Neural cell (in vitro differentiated cells): ENCODE results near the gene GBP2. TPM values are rescaled to one million over a fixed set of nuclear protein-coding genes. Genes with fewer than 3 reads are reported as not detected.

Experiments
- H2AFZ ChIP-seq: fragments of 200-600, 300-800 bp; sonication (generic), shearing (Covaris generic); 2 replicates; pipeline ENCODE4 v1.6.0; 2014; ENCODE audit warnings: low read depth, mild to moderate bottlenecking, antibody characterized with exemption, low read length, moderate library complexity
- H3F3A ChIP-seq: fragments of 200-600 bp; shearing (Covaris generic); 2 replicates; pipeline ENCODE4 v1.6.1; 2016; ENCODE audit warnings: mild to moderate bottlenecking, moderate library complexity, mixed read lengths, antibody characterized with exemption, low read length; ENCODE audit not compliant: insufficient read depth, poor library complexity, severe bottlenecking
- H3K27ac ChIP-seq: fragments of 200-600, 300-800 bp; sonication (generic), shearing (Covaris generic); 2 replicates; pipeline ENCODE4 v1.5.1; 2014; ENCODE audit warnings: mild to moderate bottlenecking, low read length, moderate library complexity
- H3K27me3 ChIP-seq: fragments of 300-800, 200-600 bp; sonication (generic), shearing (Covaris generic); 2 replicates; pipeline ENCODE4 v1.6.0; 2014; ENCODE audit warnings: mild to moderate bottlenecking, low read depth, low read length, moderate library complexity; ENCODE audit not compliant: insufficient read depth
- H3K36me3 ChIP-seq: fragments of 300-800, 200-600 bp; sonication (generic), shearing (Covaris generic); 2 replicates; pipeline ENCODE4 v1.5.1; 2014; ENCODE audit warnings: mild to moderate bottlenecking, antibody characterized with exemption, low read length, moderate library complexity; ENCODE audit not compliant: insufficient read depth
- H3K4me2 ChIP-seq: fragments of 300-800, 200-600 bp; sonication (generic), shearing (Covaris generic); 2 replicates; pipeline ENCODE4 v1.6.0; 2014; ENCODE audit warnings: mild to moderate bottlenecking, low read length
- H3K4me3 ChIP-seq: fragments of 300-800, 200-600 bp; sonication (generic), shearing (Covaris generic); 2 replicates; pipeline ENCODE4 v1.5.1; 2014; ENCODE audit warnings: mild to moderate bottlenecking, low read length, moderate library complexity
- H3K79me2 ChIP-seq: fragments of 200-600 bp; shearing (Covaris generic); replicated peaks from 2 replicates; pipeline ENCODE4 v1.6.0; 2014; ENCODE audit warnings: mild to moderate bottlenecking, low read length, moderate library complexity; ENCODE audit not compliant: insufficient read depth
- H3K9ac ChIP-seq: fragments of 300-800, 200-600 bp; sonication (generic), shearing (Covaris generic); 2 replicates; pipeline ENCODE4 v1.6.1; 2016; ENCODE audit warnings: mild to moderate bottlenecking, low read length, mixed read lengths
- H3K9me2 ChIP-seq: fragments of 200-600 bp; shearing (Covaris generic); 2 replicates; pipeline ENCODE4 v1.6.1; 2016; ENCODE audit warnings: mild to moderate bottlenecking, low read length, mixed read lengths; ENCODE audit not compliant: insufficient read depth
- H3K9me3 ChIP-seq: fragments of 200-600, 300-800 bp; sonication (generic), shearing (Covaris generic); 2 replicates; pipeline ENCODE4 v1.6.1; 2016; ENCODE audit warnings: mild to moderate bottlenecking, mixed run types, low read length, moderate library complexity, mixed read lengths
- H4K20me1 ChIP-seq: fragments of 200-600 bp; shearing (Covaris generic); 2 replicates; pipeline ENCODE4 v1.6.1; 2016; ENCODE audit warnings: mild to moderate bottlenecking, mixed run types; ENCODE audit not compliant: insufficient read depth
- EP300 ChIP-seq: fragments of 450-650 bp; conservative IDR thresholded peaks from 2 replicates; pipeline ENCODE4 v1.6.1; 2014; ENCODE audit warnings: antibody characterized with exemption, mild to moderate bottlenecking, moderate library complexity; ENCODE audit not compliant: poor library complexity, severe bottlenecking
- EZH2 ChIP-seq: fragments of 200-600, 300-800 bp; shearing (Covaris generic), sonication (generic); IDR thresholded peaks from 2 replicates; pipeline ENCODE4 v1.6.1; 2014; ENCODE audit warnings: antibody characterized with exemption, low read length, borderline replicate concordance, mild to moderate bottlenecking; ENCODE audit not compliant: insufficient read depth, poor library complexity, severe bottlenecking
- MXI1 ChIP-seq: fragments of 450-650 bp; conservative IDR thresholded peaks from 2 replicates; pipeline ENCODE4 v1.6.1; 2014; ENCODE audit warnings: antibody characterized with exemption, mild to moderate bottlenecking; ENCODE audit not compliant: poor library complexity, severe bottlenecking
- POLR2AphosphoS5 ChIP-seq: IDR thresholded peaks from 2 replicates; pipeline ENCODE4 v1.6.1; 2012
- RAD21 ChIP-seq: fragments of 450-650 bp; conservative IDR thresholded peaks from 2 replicates; pipeline ENCODE4 v1.6.1; 2014; ENCODE audit warnings: antibody characterized with exemption, mild to moderate bottlenecking, moderate library complexity
- SMC3 ChIP-seq: fragments of 450-650 bp; conservative IDR thresholded peaks from 2 replicates; pipeline ENCODE4 v1.6.1; 2014; ENCODE audit warnings: antibody characterized with exemption, mild to moderate bottlenecking, moderate library complexity; ENCODE audit not compliant: poor library complexity
- TAF1 ChIP-seq: IDR thresholded peaks from 2 replicates; pipeline ENCODE4 v1.6.1; 2012; ENCODE audit warnings: low read depth
- polyA plus RNA-seq: library from polyadenylated mRNA; depleted of rRNA; stranded (reverse); fragments of >200 nt; gene quantifications from 2 replicates; pipeline ENCODE4 v1.2.3, GENCODE V29; 2014
- TF ChIP-seq, protein P1 (sequence below): fragments of 450-650 bp; IDR thresholded peaks from 2 replicates; pipeline ENCODE4 v1.5.1; 2014; ENCODE audit warnings: antibody characterized with exemption, mild to moderate bottlenecking, moderate library complexity; ENCODE audit not compliant: poor library complexity, severe bottlenecking
- TF ChIP-seq, protein P2 (sequence below): IDR thresholded peaks from 2 replicates; pipeline ENCODE4 v1.6.1; 2012; ENCODE audit warnings: borderline replicate concordance

Gene GBP2
- polyA plus RNA-seq, 1 donor from 2014 or later, result not detected

DNA sequence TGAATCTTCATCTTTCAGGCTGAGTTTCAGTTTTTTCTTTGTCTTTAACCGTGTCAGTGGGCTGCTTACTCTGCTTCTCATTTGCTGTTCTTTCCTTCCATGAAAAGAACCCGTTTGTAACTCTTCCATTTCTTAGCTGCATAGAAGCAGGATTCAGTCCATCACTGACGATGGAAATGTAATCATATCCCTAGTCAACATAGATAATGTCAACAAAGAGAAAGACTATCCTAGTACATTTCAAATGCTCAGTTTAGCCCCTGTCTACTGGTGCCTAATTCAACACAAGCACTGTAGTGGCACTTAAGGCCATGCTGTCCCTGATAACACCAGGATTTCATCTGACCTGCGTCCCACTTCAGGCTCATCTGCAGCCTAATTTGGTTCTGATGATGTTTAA lies 61.3 kb downstream of the GBP2 start:
- no peaks in the 10 kb centered on the region for H3K9me2 ChIP-seq
- no peak overlapping the region for H2AFZ ChIP-seq
- no peak overlapping the region for H3K4me3 ChIP-seq
- no peak overlapping the region for H3K27ac ChIP-seq
- no peak overlapping the region for H3K9ac ChIP-seq
- no peaks in the 10 kb centered on the region for H3K36me3 ChIP-seq
- H3K27me3 ChIP-seq, result no peaks in the 10 kb centered on the region
- TF ChIP-seq RAD21, result no peak
- no peak for TF ChIP-seq MXI1
- no peak for TF ChIP-seq EP300
- no peak for TF ChIP-seq POLR2AphosphoS5
- TF ChIP-seq, protein P1, sequence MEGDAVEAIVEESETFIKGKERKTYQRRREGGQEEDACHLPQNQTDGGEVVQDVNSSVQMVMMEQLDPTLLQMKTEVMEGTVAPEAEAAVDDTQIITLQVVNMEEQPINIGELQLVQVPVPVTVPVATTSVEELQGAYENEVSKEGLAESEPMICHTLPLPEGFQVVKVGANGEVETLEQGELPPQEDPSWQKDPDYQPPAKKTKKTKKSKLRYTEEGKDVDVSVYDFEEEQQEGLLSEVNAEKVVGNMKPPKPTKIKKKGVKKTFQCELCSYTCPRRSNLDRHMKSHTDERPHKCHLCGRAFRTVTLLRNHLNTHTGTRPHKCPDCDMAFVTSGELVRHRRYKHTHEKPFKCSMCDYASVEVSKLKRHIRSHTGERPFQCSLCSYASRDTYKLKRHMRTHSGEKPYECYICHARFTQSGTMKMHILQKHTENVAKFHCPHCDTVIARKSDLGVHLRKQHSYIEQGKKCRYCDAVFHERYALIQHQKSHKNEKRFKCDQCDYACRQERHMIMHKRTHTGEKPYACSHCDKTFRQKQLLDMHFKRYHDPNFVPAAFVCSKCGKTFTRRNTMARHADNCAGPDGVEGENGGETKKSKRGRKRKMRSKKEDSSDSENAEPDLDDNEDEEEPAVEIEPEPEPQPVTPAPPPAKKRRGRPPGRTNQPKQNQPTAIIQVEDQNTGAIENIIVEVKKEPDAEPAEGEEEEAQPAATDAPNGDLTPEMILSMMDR, result no peak
- no peak for TF ChIP-seq TAF1
- no peak for TF ChIP-seq SMC3
- TF ChIP-seq, protein P2, sequence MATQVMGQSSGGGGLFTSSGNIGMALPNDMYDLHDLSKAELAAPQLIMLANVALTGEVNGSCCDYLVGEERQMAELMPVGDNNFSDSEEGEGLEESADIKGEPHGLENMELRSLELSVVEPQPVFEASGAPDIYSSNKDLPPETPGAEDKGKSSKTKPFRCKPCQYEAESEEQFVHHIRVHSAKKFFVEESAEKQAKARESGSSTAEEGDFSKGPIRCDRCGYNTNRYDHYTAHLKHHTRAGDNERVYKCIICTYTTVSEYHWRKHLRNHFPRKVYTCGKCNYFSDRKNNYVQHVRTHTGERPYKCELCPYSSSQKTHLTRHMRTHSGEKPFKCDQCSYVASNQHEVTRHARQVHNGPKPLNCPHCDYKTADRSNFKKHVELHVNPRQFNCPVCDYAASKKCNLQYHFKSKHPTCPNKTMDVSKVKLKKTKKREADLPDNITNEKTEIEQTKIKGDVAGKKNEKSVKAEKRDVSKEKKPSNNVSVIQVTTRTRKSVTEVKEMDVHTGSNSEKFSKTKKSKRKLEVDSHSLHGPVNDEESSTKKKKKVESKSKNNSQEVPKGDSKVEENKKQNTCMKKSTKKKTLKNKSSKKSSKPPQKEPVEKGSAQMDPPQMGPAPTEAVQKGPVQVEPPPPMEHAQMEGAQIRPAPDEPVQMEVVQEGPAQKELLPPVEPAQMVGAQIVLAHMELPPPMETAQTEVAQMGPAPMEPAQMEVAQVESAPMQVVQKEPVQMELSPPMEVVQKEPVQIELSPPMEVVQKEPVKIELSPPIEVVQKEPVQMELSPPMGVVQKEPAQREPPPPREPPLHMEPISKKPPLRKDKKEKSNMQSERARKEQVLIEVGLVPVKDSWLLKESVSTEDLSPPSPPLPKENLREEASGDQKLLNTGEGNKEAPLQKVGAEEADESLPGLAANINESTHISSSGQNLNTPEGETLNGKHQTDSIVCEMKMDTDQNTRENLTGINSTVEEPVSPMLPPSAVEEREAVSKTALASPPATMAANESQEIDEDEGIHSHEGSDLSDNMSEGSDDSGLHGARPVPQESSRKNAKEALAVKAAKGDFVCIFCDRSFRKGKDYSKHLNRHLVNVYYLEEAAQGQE, result no peak
- no peak for TF ChIP-seq EZH2
- no peaks in the 10 kb centered on the region for H3K79me2 ChIP-seq
- no peaks in the 10 kb centered on the region for H3K9me3 ChIP-seq
- H3K4me2 ChIP-seq, result no peak overlapping the region
- H4K20me1 ChIP-seq, result no peaks in the 10 kb centered on the region
- H3F3A ChIP-seq, result no peaks in the 10 kb centered on the region

- Histone ChIP-seq H3K27me3 (no peaks in the 10 kb centered on the region), H3K9me2 (no peaks in the 10 kb centered on the region), H3F3A (no peaks in the 10 kb centered on the region), H4K20me1 (no peaks in the 10 kb centered on the region), H3K4me2 (no peak overlapping the region), H3K4me3 (no peak overlapping the region), H3K36me3 (no peaks in the 10 kb centered on the region), H2AFZ (no peak overlapping the region), H3K9me3 (no peaks in the 10 kb centered on the region), H3K79me2 (no peaks in the 10 kb centered on the region), H3K27ac (no peak overlapping the region), H3K9ac (no peak overlapping the region)
- TF ChIP-seq, protein P2, result no peak
- TF ChIP-seq SMC3, result no peak
These were observed 62.8 kb downstream of the GBP2 start for GRCh38 chr1:89063094-89063493.
